HFFc6 (cell line): ENCODE data around the gene MED13L. TPM values are rescaled to one million over a fixed set of nuclear protein-coding genes. Genes with fewer than 3 reads are reported as not detected.

Experiments
- DNase-seq: peaks from one replicate; pipeline ENCODE4 v3.0.0-alpha.2; 2018
- H3K27ac Mint-ChIP-seq: 2 replicates; pipeline ENCODE4 v1.8.0; 2020; ENCODE audit warnings: mild to moderate bottlenecking, mixed read lengths
- H3K27me3 Mint-ChIP-seq: 2 replicates; pipeline ENCODE4 v1.8.0; 2021; ENCODE audit warnings: mild to moderate bottlenecking, moderate library complexity, mixed read lengths; ENCODE audit not compliant: insufficient read depth
- H3K36me3 Mint-ChIP-seq: 2 replicates; pipeline ENCODE4 v1.8.0; 2021; ENCODE audit warnings: low read depth, mixed read lengths
- H3K4me1 Mint-ChIP-seq: 2 replicates; pipeline ENCODE4 v1.8.0; 2020; ENCODE audit warnings: low read depth, mixed read lengths
- H3K4me3 Mint-ChIP-seq: 2 replicates; pipeline ENCODE4 v1.8.0; 2020; ENCODE audit warnings: mild to moderate bottlenecking, moderate library complexity, mixed read lengths
- H3K9me3 Mint-ChIP-seq: 2 replicates; pipeline ENCODE4 v1.8.0; 2020; ENCODE audit warnings: mild to moderate bottlenecking, mixed read lengths
- CTCF ChIP-seq: fragments of 200-600 bp; sonication (generic); IDR thresholded peaks from 2 replicates; pipeline ENCODE4 v1.5.0; 2021; ENCODE audit warnings: antibody characterized with exemption, mild to moderate bottlenecking
- total RNA-seq, 6 experiments: library from RNA; stranded (reverse); fragmentation: NEBNext Ultra II Directional; extraction: Animal tissue kit (Norgen Biotek cat#: 25700); gene quantifications; 2 replicates in 1 of 6; 3 replicates in 5 of 6; pipeline ENCODE4 v1.2.3, GENCODE V29; 2021

Gene MED13L
- total RNA-seq, 6 experiments from 2014 or later, result 74.5 to 84.2 (median 77.7) TPM

DNA sequence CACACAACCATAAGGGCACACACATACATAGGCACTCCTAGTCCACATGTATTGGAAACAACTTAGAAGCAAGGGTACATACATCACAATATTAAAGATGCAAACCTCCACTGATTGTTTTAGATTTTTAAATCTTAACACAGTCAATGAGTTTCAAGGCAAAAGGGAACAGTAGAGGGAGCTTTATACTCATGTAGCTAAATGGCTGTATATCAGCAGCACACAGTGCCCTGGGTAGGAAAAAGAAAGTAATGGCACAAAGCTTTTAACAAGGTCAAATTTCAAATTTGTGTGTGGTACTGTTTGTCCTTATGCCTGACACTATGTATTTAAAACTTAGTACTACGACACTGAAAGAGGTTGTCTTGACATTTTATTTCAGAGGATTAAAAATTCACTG is 262.0 kb downstream of the MED13L start:
- peak; percentile 49 for DNase-seq
- H3K27ac Mint-ChIP-seq, result peak overlapping the region; percentile 39; the same call in 1 of the 2 replicates
- no peak overlapping the region for H3K4me3 Mint-ChIP-seq
- peaks cover 20% of the 10 kb centered on the region for H3K4me1 Mint-ChIP-seq
- no peaks in the 10 kb centered on the region; the same call in 1 of the 2 replicates for H3K27me3 Mint-ChIP-seq
- H3K9me3 Mint-ChIP-seq, result no peaks in the 10 kb centered on the region
- H3K36me3 Mint-ChIP-seq, result peaks cover 57% of the 10 kb centered on the region
- peak; percentile 77 for TF ChIP-seq CTCF

GRCh38 chr12:116012757-116013156 is 264.7 kb downstream of the MED13L start:
- Mint-ChIP-seq H3K4me3 (no peak overlapping the region), H3K4me1 (peaks cover 5% of the 10 kb centered on the region; the same call in 1 of the 2 replicates), H3K27ac (no peak overlapping the region), H3K36me3 (peaks cover 47% of the 10 kb centered on the region), H3K27me3 (no peaks in the 10 kb centered on the region; the same call in 1 of the 2 replicates), H3K9me3 (no peaks in the 10 kb centered on the region)
- DNase-seq, result no peak
- no peak for TF ChIP-seq CTCF

DNA sequence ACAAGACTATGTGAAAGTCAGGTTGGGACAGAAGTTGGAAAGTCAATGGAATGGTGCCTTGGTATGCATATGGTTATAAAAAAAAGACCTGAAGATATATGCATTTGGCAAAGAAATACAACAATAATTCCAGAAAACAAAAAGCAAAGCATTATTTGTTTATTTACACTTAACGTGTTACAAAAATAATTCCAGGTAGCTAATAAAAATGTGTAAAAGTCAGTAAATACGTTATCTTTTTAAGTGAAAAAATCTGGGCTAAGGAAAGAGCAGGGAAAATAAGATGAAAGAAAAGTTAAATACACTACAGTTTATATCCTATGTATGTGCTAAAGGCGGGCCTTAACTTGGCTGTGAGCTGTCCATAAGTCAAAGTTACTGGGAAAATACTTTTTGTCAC is 266.3 kb downstream of the MED13L start:
- DNase-seq, result no peak
- peaks cover 5% of the 10 kb centered on the region; the same call in 1 of the 2 replicates for H3K4me1 Mint-ChIP-seq
- H3K9me3 Mint-ChIP-seq, result no peaks in the 10 kb centered on the region
- H3K27ac Mint-ChIP-seq, result no peak overlapping the region
- no peak overlapping the region for H3K4me3 Mint-ChIP-seq
- peaks cover 42% of the 10 kb centered on the region for H3K36me3 Mint-ChIP-seq
- H3K27me3 Mint-ChIP-seq, result no peaks in the 10 kb centered on the region; the same call in 1 of the 2 replicates
- TF ChIP-seq CTCF, result no peak

DNA sequence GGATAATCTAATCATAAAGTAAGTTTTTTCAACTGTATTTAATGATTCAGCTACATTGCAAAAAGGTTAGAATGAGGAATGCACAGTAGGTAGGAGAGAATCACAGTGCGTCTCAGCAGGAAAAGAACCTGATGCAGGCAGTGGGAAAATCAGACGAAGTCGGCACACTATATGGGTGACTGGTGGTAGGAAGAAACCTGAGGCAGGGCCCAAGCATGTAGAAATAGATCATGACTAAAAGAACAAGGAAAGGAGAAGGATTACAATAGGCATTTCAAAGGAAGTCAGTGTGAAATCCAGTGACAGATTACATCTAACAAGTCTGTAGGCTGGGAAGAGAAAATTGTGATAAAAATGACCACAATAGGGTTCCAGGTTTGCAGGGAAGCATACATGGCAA is 267.0 kb downstream of the MED13L start:
- Mint-ChIP-seq H3K4me3 (no peak overlapping the region), H3K27ac (no peak overlapping the region), H3K4me1 (peaks cover 8% of the 10 kb centered on the region; the same call in 1 of the 2 replicates), H3K36me3 (peaks cover 49% of the 10 kb centered on the region), H3K27me3 (peaks cover 2% of the 10 kb centered on the region; the same call in 1 of the 2 replicates), H3K9me3 (no peaks in the 10 kb centered on the region)
- DNase-seq, result no peak
- no peak for TF ChIP-seq CTCF

DNA sequence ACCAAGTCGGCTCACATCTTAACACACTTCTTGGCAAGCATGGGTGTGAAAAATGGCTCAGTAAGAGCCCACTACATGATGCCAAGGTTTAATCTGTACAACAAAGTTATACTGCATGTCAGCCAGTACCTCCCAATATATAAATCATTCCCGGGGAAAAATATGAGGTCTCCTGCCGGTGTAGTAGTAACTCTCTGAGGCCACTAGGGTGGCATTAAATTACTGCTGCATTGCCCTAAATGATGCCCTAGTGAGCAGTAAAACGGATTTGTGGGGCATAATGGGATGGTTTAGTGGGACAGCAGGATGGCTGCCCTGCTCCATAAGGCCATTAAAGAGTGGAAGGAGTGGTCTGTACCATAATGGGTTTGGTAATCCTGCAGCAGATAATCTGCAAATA is 267.7 kb downstream of the MED13L start:
- Mint-ChIP-seq H3K9me3 (no peaks in the 10 kb centered on the region), H3K27me3 (peaks cover 2% of the 10 kb centered on the region; the same call in 1 of the 2 replicates), H3K27ac (no peak overlapping the region), H3K4me3 (no peak overlapping the region), H3K4me1 (peaks cover 7% of the 10 kb centered on the region; the same call in 1 of the 2 replicates), H3K36me3 (peaks cover 45% of the 10 kb centered on the region)
- TF ChIP-seq CTCF, result peak; percentile 72
- no peak for DNase-seq

GRCh38 chr12:116006141-116006540 is 271.4 kb downstream of the MED13L start:
- H3K27ac Mint-ChIP-seq, result no peak overlapping the region
- DNase-seq, result no peak
- H3K4me3 Mint-ChIP-seq, result no peak overlapping the region
- H3K27me3 Mint-ChIP-seq, result peaks cover 2% of the 10 kb centered on the region; the same call in 1 of the 2 replicates
- no peak for TF ChIP-seq CTCF
- no peaks in the 10 kb centered on the region for H3K9me3 Mint-ChIP-seq
- peaks cover 18% of the 10 kb centered on the region for H3K4me1 Mint-ChIP-seq
- H3K36me3 Mint-ChIP-seq, result peaks cover 29% of the 10 kb centered on the region
